GM21825 (cell line): ENCODE measurements around the gene DUSP6.

Experiments
- ATAC-seq: cut with Tn5 transposase; IDR thresholded peaks from one replicate; pipeline ENCODE4 v1.9.1; 2021; ENCODE audit warnings: mild to moderate bottlenecking, moderate library complexity; ENCODE audit not compliant: unreplicated experiment

DUSP6 gene

GRCh38 chr12:89352492-89353187, at the start of gene DUSP6:
Gene DUSP6, minus strand, starts transcription at chr12:89352501. Its CDS starts 462 bp downstream, at chr12:89352039.
- peak; percentile 38 for ATAC-seq

- no peak for ATAC-seq
Measured at GRCh38 chr12:89401433-89402058, 49.2 kb upstream of the DUSP6 start.

- no peak for ATAC-seq
Measured at GRCh38 chr12:89400415-89400814, 48.1 kb upstream of the DUSP6 start.

GRCh38 chr12:89395712-89396111, 43.4 kb upstream of the DUSP6 start:
- no peak for ATAC-seq

- no peak for ATAC-seq
Measured at GRCh38 chr12:89393551-89394121, 41.3 kb upstream of the DUSP6 start.

GRCh38 chr12:89392391-89392790, 40.1 kb upstream of the DUSP6 start:
- ATAC-seq = no peak

GRCh38 chr12:89391726-89392336, 39.5 kb upstream of the DUSP6 start:
- no peak for ATAC-seq

- no peak for ATAC-seq
Measured at GRCh38 chr12:89390802-89391673, 38.7 kb upstream of the DUSP6 start.

GRCh38 chr12:89389755-89390661, 37.7 kb upstream of the DUSP6 start:
- peak; percentile 75 for ATAC-seq

GRCh38 chr12:89386138-89386537, 33.8 kb upstream of the DUSP6 start:
- ATAC-seq = no peak

GRCh38 chr12:89384807-89385206, 32.5 kb upstream of the DUSP6 start:
- no peak for ATAC-seq

- no peak for ATAC-seq
Measured at GRCh38 chr12:89384050-89384758, 31.9 kb upstream of the DUSP6 start.

- no peak for ATAC-seq
Measured at GRCh38 chr12:89383235-89384049, 31.1 kb upstream of the DUSP6 start.

GRCh38 chr12:89382328-89382727, 30.0 kb upstream of the DUSP6 start:
- no peak for ATAC-seq

- ATAC-seq = no peak
Measured at GRCh38 chr12:89379839-89380467, 27.7 kb upstream of the DUSP6 start.

- ATAC-seq = no peak
Measured at GRCh38 chr12:89379148-89379838, 27.0 kb upstream of the DUSP6 start.

- no peak for ATAC-seq
Measured at GRCh38 chr12:89376844-89377243, 24.5 kb upstream of the DUSP6 start.
